H1 (cell line): ENCODE measurements around the gene CLEC3A. TPM values are rescaled to one million over a fixed set of nuclear protein-coding genes. Genes with fewer than 3 reads are reported as not detected.

Experiments
- BCL11A ChIP-seq, 2 experiments: IDR thresholded peaks; one replicate each; pipeline ENCODE4 v1.6.1; 2011; ENCODE audit warnings: low read depth in 2 of 2, low read length in 2 of 2, mild to moderate bottlenecking in 2 of 2
- EP300 ChIP-seq, 2 experiments: IDR thresholded peaks; 1 replicate in 1 of 2; 2 replicates in 1 of 2; pipeline ENCODE4 v1.6.1; 2011 to 2012; ENCODE audit warnings: low read depth in 2 of 2, low read length in 2 of 2, mild to moderate bottlenecking in 2 of 2, borderline replicate concordance in 1 of 2, inconsistent platforms in 1 of 2, moderate library complexity in 1 of 2
- NANOG ChIP-seq: IDR thresholded peaks from 2 replicates; pipeline ENCODE4 v1.6.1; 2011; ENCODE audit warnings: low read length, low read depth, mild to moderate bottlenecking, inconsistent platforms; ENCODE audit not compliant: insufficient read depth, poor library complexity, severe bottlenecking
- POU5F1 ChIP-seq: IDR thresholded peaks from 2 replicates; pipeline ENCODE4 v1.6.1; 2011; ENCODE audit warnings: low read depth, mild to moderate bottlenecking, low read length, moderate library complexity
- polyA plus RNA-seq, 7 experiments: library from polyadenylated mRNA; depleted of rRNA in 3 of 7; stranded (reverse) in 5 of 7; unstranded in 2 of 7; fragments of >200 nt in 5 of 7; fragments of 200-250 nt in 2 of 7; gene quantifications; 1 replicate in 5 of 7; 2 replicates in 1 of 7; 4 replicates in 1 of 7; pipeline versions ENCODE4 v1.2.1 to v1.2.3, GENCODE V29; 2011 to 2013; ENCODE audit warnings: missing spikeins in 2 of 7, mixed read lengths in 2 of 7
- total RNA-seq: library from RNA; stranded (reverse); fragmentation: NEBNext Ultra II Directional; extraction: Animal tissue kit (Norgen Biotek cat#: 25700); gene quantifications from 2 replicates; pipeline ENCODE4 v1.2.1, GENCODE V29; 2021
- TF ChIP-seq, protein P1 (sequence below): fragments of 300-600 bp; sonication (generic); IDR thresholded peaks from 2 replicates; pipeline ENCODE4 v1.7.1; 2012; ENCODE audit warnings: low read length, moderate library complexity, mild to moderate bottlenecking, inconsistent platforms; ENCODE audit not compliant: insufficient replicate concordance

The CLEC3A gene
- total and polyA plus RNA-seq, 2 of the 8 experiments (the other 6 are each of a cell fraction or from before 2014, with no cell fraction given): not detected

DNA sequence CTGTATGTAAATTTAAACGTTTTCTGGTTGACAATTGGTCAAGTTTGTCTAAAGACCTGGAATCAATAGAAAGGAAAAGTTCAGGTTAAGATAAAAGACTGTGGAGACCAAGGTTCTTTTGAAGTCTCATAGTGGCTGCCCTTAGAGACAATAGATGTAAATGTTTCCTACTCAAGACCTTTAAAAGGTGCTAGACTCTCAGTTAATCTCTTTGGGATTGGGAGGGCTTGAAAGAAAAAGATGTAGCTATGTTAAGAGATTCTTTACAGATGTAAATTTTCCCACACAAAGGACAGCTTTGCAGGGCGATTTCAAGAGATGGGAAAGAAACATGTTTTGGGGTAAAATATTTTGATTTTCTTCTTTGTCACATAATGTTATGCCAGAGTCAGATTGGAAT is 30.0 kb upstream of the CLEC3A start (continued):
- TF ChIP-seq, protein P1, sequence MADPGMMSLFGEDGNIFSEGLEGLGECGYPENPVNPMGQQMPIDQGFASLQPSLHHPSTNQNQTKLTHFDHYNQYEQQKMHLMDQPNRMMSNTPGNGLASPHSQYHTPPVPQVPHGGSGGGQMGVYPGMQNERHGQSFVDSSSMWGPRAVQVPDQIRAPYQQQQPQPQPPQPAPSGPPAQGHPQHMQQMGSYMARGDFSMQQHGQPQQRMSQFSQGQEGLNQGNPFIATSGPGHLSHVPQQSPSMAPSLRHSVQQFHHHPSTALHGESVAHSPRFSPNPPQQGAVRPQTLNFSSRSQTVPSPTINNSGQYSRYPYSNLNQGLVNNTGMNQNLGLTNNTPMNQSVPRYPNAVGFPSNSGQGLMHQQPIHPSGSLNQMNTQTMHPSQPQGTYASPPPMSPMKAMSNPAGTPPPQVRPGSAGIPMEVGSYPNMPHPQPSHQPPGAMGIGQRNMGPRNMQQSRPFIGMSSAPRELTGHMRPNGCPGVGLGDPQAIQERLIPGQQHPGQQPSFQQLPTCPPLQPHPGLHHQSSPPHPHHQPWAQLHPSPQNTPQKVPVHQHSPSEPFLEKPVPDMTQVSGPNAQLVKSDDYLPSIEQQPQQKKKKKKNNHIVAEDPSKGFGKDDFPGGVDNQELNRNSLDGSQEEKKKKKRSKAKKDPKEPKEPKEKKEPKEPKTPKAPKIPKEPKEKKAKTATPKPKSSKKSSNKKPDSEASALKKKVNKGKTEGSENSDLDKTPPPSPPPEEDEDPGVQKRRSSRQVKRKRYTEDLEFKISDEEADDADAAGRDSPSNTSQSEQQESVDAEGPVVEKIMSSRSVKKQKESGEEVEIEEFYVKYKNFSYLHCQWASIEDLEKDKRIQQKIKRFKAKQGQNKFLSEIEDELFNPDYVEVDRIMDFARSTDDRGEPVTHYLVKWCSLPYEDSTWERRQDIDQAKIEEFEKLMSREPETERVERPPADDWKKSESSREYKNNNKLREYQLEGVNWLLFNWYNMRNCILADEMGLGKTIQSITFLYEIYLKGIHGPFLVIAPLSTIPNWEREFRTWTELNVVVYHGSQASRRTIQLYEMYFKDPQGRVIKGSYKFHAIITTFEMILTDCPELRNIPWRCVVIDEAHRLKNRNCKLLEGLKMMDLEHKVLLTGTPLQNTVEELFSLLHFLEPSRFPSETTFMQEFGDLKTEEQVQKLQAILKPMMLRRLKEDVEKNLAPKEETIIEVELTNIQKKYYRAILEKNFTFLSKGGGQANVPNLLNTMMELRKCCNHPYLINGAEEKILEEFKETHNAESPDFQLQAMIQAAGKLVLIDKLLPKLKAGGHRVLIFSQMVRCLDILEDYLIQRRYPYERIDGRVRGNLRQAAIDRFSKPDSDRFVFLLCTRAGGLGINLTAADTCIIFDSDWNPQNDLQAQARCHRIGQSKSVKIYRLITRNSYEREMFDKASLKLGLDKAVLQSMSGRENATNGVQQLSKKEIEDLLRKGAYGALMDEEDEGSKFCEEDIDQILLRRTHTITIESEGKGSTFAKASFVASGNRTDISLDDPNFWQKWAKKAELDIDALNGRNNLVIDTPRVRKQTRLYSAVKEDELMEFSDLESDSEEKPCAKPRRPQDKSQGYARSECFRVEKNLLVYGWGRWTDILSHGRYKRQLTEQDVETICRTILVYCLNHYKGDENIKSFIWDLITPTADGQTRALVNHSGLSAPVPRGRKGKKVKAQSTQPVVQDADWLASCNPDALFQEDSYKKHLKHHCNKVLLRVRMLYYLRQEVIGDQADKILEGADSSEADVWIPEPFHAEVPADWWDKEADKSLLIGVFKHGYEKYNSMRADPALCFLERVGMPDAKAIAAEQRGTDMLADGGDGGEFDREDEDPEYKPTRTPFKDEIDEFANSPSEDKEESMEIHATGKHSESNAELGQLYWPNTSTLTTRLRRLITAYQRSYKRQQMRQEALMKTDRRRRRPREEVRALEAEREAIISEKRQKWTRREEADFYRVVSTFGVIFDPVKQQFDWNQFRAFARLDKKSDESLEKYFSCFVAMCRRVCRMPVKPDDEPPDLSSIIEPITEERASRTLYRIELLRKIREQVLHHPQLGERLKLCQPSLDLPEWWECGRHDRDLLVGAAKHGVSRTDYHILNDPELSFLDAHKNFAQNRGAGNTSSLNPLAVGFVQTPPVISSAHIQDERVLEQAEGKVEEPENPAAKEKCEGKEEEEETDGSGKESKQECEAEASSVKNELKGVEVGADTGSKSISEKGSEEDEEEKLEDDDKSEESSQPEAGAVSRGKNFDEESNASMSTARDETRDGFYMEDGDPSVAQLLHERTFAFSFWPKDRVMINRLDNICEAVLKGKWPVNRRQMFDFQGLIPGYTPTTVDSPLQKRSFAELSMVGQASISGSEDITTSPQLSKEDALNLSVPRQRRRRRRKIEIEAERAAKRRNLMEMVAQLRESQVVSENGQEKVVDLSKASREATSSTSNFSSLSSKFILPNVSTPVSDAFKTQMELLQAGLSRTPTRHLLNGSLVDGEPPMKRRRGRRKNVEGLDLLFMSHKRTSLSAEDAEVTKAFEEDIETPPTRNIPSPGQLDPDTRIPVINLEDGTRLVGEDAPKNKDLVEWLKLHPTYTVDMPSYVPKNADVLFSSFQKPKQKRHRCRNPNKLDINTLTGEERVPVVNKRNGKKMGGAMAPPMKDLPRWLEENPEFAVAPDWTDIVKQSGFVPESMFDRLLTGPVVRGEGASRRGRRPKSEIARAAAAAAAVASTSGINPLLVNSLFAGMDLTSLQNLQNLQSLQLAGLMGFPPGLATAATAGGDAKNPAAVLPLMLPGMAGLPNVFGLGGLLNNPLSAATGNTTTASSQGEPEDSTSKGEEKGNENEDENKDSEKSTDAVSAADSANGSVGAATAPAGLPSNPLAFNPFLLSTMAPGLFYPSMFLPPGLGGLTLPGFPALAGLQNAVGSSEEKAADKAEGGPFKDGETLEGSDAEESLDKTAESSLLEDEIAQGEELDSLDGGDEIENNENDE: peak; percentile 96
- TF ChIP-seq BCL11A (IDR thresholded peaks at IDR 0.05; ENCODE audit: low read depth in 2 of 2, low read length in 2 of 2) (peak in 1 of 2 experiments; percentile 8), NANOG (peak; percentile 94), POU5F1 (peak; percentile 83), EP300 (IDR thresholded peaks at IDR 0.05; ENCODE audit: borderline replicate concordance in 1 of 2, low read depth in 2 of 2, low read length in 2 of 2) (peak in 1 of 2 experiments; percentile 73; a peak in 1 of 3 replicates)
- TF ChIP-seq, all 59 proteins: peak for 5; not testable (repeated sequence) for 54
